ENCODE data around the gene KIF6. TPM values are rescaled to one million over a fixed set of nuclear protein-coding genes. Genes with fewer than 3 reads are reported as not detected.
A peak's percentile ranks its signal among the peaks of the same experiment; 100 is the strongest.

The KIF6 gene
- total RNA-seq, 1 donor from 2014 or later, result 2.0 TPM

DNA sequence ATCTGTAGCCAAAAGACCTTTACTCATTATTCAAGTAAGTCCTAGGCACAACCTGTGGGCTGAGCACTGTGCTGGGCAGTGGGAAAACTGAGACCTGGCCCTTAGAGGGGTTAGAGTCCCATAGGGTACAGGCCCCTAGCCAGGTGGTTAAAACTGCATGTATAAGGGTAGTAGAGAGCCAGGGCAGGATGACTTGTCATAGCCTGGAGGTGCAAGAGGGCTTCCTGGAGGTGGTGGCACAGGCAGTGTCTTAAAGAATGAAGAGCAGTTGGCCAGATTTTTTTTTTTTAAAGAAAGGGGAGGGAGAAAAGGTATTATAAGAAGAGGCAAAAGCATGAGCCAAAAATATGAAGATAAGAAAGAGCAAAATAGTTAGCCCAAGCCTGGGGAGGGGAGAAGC lies 226.2 kb downstream of the KIF6 start:
- TF ChIP-seq EZH2 (IDR thresholded peaks at IDR 0.05; ENCODE audit: insufficient read depth, low read length), result no peak
- TF ChIP-seq, protein P1, sequence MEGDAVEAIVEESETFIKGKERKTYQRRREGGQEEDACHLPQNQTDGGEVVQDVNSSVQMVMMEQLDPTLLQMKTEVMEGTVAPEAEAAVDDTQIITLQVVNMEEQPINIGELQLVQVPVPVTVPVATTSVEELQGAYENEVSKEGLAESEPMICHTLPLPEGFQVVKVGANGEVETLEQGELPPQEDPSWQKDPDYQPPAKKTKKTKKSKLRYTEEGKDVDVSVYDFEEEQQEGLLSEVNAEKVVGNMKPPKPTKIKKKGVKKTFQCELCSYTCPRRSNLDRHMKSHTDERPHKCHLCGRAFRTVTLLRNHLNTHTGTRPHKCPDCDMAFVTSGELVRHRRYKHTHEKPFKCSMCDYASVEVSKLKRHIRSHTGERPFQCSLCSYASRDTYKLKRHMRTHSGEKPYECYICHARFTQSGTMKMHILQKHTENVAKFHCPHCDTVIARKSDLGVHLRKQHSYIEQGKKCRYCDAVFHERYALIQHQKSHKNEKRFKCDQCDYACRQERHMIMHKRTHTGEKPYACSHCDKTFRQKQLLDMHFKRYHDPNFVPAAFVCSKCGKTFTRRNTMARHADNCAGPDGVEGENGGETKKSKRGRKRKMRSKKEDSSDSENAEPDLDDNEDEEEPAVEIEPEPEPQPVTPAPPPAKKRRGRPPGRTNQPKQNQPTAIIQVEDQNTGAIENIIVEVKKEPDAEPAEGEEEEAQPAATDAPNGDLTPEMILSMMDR (IDR thresholded peaks at IDR 0.05; ENCODE audit: insufficient read depth, low read depth, low read length), result no peak
- Histone ChIP-seq H3K79me2 (ENCODE audit: insufficient read depth, low read length) (no peaks in the 10 kb centered on the region), H3K9me3 (ENCODE audit: insufficient read depth, low read depth, low read length) (no peaks in the 10 kb centered on the region), H2AFZ (ENCODE audit: low read depth, low read length) (no peak overlapping the region), H3K36me3 (ENCODE audit: insufficient read depth, low read length) (no peaks in the 10 kb centered on the region), H4K20me1 (ENCODE audit: insufficient read depth, low read length) (no peaks in the 10 kb centered on the region), H3K4me2 (ENCODE audit: low read length) (no peak overlapping the region), H3K9ac (ENCODE audit: low read length) (no peak overlapping the region), H3K27me3 (ENCODE audit: insufficient read depth, low read length) (no peaks in the 10 kb centered on the region), H3K27ac (ENCODE audit: low read depth, low read length) (no peak overlapping the region), H3K4me3 (ENCODE audit: insufficient read depth, low read depth, low read length) (no peak overlapping the region), H3K4me1 (ENCODE audit: insufficient read depth, low read length) (no peaks in the 10 kb centered on the region)
- no peak overlapping the region for H3K4me3 Mint-ChIP-seq (ENCODE audit: unreplicated experiment)
- no peaks in the 10 kb centered on the region for H3K4me1 Mint-ChIP-seq (ENCODE audit: low read depth, unreplicated experiment)
- H3K27me3 Mint-ChIP-seq (ENCODE audit: low read depth, unreplicated experiment), result peaks cover 4% of the 10 kb centered on the region
- H3K27ac Mint-ChIP-seq (ENCODE audit: unreplicated experiment), result no peak overlapping the region
- H3K36me3 Mint-ChIP-seq (ENCODE audit: low read depth, unreplicated experiment), result no peaks in the 10 kb centered on the region
- FAIRE-seq (no peak), DNase-seq (ENCODE audit: low read depth) (no peak)
- H3K9me3 Mint-ChIP-seq (ENCODE audit: unreplicated experiment), result peaks cover 31% of the 10 kb centered on the region

DNA sequence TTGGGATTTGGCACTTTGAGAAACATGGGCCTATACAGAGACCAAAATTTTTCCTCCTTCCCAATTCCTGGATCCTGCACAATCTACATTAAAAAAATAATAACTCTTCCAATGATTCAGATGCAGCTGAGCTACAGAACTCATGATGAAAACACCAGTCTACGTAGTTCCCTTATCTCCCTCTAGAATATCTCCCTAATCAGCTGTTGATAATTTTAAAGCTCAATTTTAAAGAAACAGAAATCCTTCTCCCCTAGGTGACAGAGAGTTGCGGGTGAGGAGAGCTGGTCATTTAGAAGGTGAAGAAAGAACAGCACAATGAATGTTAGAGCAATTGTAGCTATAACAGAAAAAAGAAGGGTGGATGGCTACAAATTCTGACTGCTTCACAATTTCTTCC lies 227.1 kb downstream of the KIF6 start:
- H3K9me3 Mint-ChIP-seq (ENCODE audit: unreplicated experiment), result peaks cover 24% of the 10 kb centered on the region
- peaks cover 4% of the 10 kb centered on the region for H3K27me3 Mint-ChIP-seq (ENCODE audit: low read depth, unreplicated experiment)
- Histone ChIP-seq H3K36me3 (ENCODE audit: insufficient read depth, low read length) (no peaks in the 10 kb centered on the region), H3K79me2 (ENCODE audit: insufficient read depth, low read length) (no peaks in the 10 kb centered on the region), H3K4me1 (ENCODE audit: insufficient read depth, low read length) (peaks cover 3% of the 10 kb centered on the region), H4K20me1 (ENCODE audit: insufficient read depth, low read length) (no peaks in the 10 kb centered on the region), H3K27ac (ENCODE audit: low read depth, low read length) (no peak overlapping the region), H3K9me3 (ENCODE audit: insufficient read depth, low read depth, low read length) (no peaks in the 10 kb centered on the region), H2AFZ (ENCODE audit: low read depth, low read length) (no peak overlapping the region), H3K4me2 (ENCODE audit: low read length) (no peak overlapping the region), H3K9ac (ENCODE audit: low read length) (no peak overlapping the region), H3K4me3 (ENCODE audit: insufficient read depth, low read depth, low read length) (no peak overlapping the region), H3K27me3 (ENCODE audit: insufficient read depth, low read length) (no peaks in the 10 kb centered on the region)
- no peak for FAIRE-seq
- no peak overlapping the region for H3K27ac Mint-ChIP-seq (ENCODE audit: unreplicated experiment)
- no peaks in the 10 kb centered on the region for H3K36me3 Mint-ChIP-seq (ENCODE audit: low read depth, unreplicated experiment)
- TF ChIP-seq EZH2 (IDR thresholded peaks at IDR 0.05; ENCODE audit: insufficient read depth, low read length), result no peak
- TF ChIP-seq, protein P1 (IDR thresholded peaks at IDR 0.05; ENCODE audit: insufficient read depth, low read depth, low read length), result no peak
- peak; percentile 10 for DNase-seq (ENCODE audit: low read depth)
- no peak overlapping the region for H3K4me3 Mint-ChIP-seq (ENCODE audit: unreplicated experiment)
- H3K4me1 Mint-ChIP-seq (ENCODE audit: low read depth, unreplicated experiment), result peaks cover 7% of the 10 kb centered on the region

DNA sequence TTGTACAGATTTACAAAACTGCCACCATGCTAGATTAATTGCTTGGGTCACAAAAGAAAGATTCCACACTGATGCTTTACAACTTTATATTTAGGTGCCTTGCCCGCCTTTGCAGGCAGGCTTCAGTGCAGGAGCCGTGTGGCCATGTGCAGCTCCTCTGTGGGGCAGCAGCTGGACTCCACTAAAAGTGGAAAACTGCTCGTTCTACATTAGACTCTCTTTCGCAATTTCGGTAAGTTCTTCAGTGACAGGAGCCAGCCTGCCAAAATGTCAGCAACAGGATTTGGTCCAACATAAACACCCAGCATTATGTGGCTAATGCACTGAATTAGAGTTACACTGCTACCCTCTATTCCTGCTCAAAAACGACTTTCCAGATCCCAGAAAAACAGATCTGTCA lies 228.3 kb downstream of the KIF6 start:
- Histone ChIP-seq H3K4me3 (ENCODE audit: insufficient read depth, low read depth, low read length) (no peak overlapping the region), H3K4me1 (ENCODE audit: insufficient read depth, low read length) (peaks cover 5% of the 10 kb centered on the region), H4K20me1 (ENCODE audit: insufficient read depth, low read length) (no peaks in the 10 kb centered on the region), H3K4me2 (ENCODE audit: low read length) (no peak overlapping the region), H2AFZ (ENCODE audit: low read depth, low read length) (no peak overlapping the region), H3K27ac (ENCODE audit: low read depth, low read length) (no peak overlapping the region), H3K9me3 (ENCODE audit: insufficient read depth, low read depth, low read length) (no peaks in the 10 kb centered on the region), H3K79me2 (ENCODE audit: insufficient read depth, low read length) (no peaks in the 10 kb centered on the region), H3K36me3 (ENCODE audit: insufficient read depth, low read length) (no peaks in the 10 kb centered on the region), H3K9ac (ENCODE audit: low read length) (no peak overlapping the region), H3K27me3 (ENCODE audit: insufficient read depth, low read length) (no peaks in the 10 kb centered on the region)
- FAIRE-seq (no peak), DNase-seq (ENCODE audit: low read depth) (peak; percentile 51)
- H3K36me3 Mint-ChIP-seq (ENCODE audit: low read depth, unreplicated experiment), result no peaks in the 10 kb centered on the region
- H3K27ac Mint-ChIP-seq (ENCODE audit: unreplicated experiment), result no peak overlapping the region
- H3K4me1 Mint-ChIP-seq (ENCODE audit: low read depth, unreplicated experiment), result peaks cover 11% of the 10 kb centered on the region
- TF ChIP-seq EZH2 (IDR thresholded peaks at IDR 0.05; ENCODE audit: insufficient read depth, low read length), result no peak
- TF ChIP-seq, protein P1 (IDR thresholded peaks at IDR 0.05; ENCODE audit: insufficient read depth, low read depth, low read length), result no peak
- peaks cover 4% of the 10 kb centered on the region for H3K27me3 Mint-ChIP-seq (ENCODE audit: low read depth, unreplicated experiment)
- peaks cover 15% of the 10 kb centered on the region for H3K9me3 Mint-ChIP-seq (ENCODE audit: unreplicated experiment)
- H3K4me3 Mint-ChIP-seq (ENCODE audit: unreplicated experiment), result no peak overlapping the region
